Lower lobe of right lung (tissue), 2 donors: ENCODE measurements around the gene CCDC134. TPM values are rescaled to one million over a fixed set of nuclear protein-coding genes. Genes with fewer than 3 reads are reported as not detected.

Experiments
- ATAC-seq, 2 donors: fragments of 200-7000 bp; cut with Tn5 transposase; one replicate each; pipeline ENCODE4 v1.9.1; 2020 to 2022; ENCODE audit warnings: mild to moderate bottlenecking in 2 of 2, moderate library complexity in 2 of 2
- DNase-seq: peaks from one replicate; pipeline ENCODE4 v3.0.0-alpha.2; 2020
- H3K27ac ChIP-seq: fragments of 200-600 bp; one replicate; pipeline ENCODE4 v1.8.0; 2022
- H3K27me3 ChIP-seq: fragments of 200-600 bp; one replicate; pipeline ENCODE4 v1.8.0; 2022; ENCODE audit warnings: low read depth
- H3K36me3 ChIP-seq: fragments of 200-600 bp; one replicate; pipeline ENCODE4 v1.8.0; 2022; ENCODE audit warnings: mild to moderate bottlenecking
- H3K4me1 ChIP-seq: fragments of 200-600 bp; one replicate; pipeline ENCODE4 v1.8.0; 2022
- H3K4me3 ChIP-seq: fragments of 200-600 bp; one replicate; pipeline ENCODE4 v1.8.0; 2022; ENCODE audit warnings: mild to moderate bottlenecking
- H3K9me3 ChIP-seq: fragments of 200-600 bp; one replicate; pipeline ENCODE4 v1.8.0; 2022
- intact Hi-C: fragments of 100-400 bp; cut with DNase I; formaldehyde crosslinking; loops from one replicate; pipeline ENCODE4 v1.11.0; 2022
- total RNA-seq: library from RNA; stranded (reverse); fragmentation: NEBNext Ultra II Directional; extraction: Animal tissue kit (Norgen Biotek cat#: 25700); gene quantifications from one replicate; pipeline ENCODE4 v1.2.1, GENCODE V29; 2021
- TF ChIP-seq, protein P1 (sequence below): fragments of 200-600 bp; IDR thresholded peaks from one replicate; pipeline ENCODE4 v1.8.0; 2022; ENCODE audit warnings: antibody characterized with exemption, mild to moderate bottlenecking
- donor health status: DM: no; HTN: yes; CAD: no; lungs with severe emphysema.

The CCDC134 gene
- total RNA-seq, 1 donor from 2014 or later: 7.9 TPM

DNA sequence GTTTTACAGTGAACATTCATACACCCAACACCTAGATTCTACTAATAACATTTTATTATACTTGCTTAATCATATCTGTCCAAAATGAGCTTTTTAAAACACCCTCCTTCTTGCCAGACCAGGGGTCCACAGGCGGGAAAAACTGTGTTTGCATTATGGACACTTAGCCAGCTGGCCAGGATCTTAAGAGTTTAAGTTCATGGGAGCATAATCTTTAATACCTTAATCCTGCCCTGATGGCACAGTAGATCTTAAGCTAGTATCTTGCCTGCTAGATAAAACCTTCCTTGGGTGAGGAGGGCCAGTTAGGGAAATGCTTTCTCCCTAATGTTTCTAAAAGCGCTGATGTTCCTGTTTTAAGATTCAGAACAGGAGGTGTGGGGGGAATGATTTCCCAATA is 13.1 kb upstream of the CCDC134 start:
- Histone ChIP-seq H3K4me1 (no peaks in the 10 kb centered on the region), H3K27me3 (no peaks in the 10 kb centered on the region), H3K27ac (no peak overlapping the region), H3K9me3 (no peaks in the 10 kb centered on the region), H3K36me3 (no peaks in the 10 kb centered on the region), H3K4me3 (no peak overlapping the region)
- TF ChIP-seq, protein P1, sequence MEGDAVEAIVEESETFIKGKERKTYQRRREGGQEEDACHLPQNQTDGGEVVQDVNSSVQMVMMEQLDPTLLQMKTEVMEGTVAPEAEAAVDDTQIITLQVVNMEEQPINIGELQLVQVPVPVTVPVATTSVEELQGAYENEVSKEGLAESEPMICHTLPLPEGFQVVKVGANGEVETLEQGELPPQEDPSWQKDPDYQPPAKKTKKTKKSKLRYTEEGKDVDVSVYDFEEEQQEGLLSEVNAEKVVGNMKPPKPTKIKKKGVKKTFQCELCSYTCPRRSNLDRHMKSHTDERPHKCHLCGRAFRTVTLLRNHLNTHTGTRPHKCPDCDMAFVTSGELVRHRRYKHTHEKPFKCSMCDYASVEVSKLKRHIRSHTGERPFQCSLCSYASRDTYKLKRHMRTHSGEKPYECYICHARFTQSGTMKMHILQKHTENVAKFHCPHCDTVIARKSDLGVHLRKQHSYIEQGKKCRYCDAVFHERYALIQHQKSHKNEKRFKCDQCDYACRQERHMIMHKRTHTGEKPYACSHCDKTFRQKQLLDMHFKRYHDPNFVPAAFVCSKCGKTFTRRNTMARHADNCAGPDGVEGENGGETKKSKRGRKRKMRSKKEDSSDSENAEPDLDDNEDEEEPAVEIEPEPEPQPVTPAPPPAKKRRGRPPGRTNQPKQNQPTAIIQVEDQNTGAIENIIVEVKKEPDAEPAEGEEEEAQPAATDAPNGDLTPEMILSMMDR: no peak
- intact Hi-C loops: no loop called here
- DNase-seq (no peak), ATAC-seq (no peak)

DNA sequence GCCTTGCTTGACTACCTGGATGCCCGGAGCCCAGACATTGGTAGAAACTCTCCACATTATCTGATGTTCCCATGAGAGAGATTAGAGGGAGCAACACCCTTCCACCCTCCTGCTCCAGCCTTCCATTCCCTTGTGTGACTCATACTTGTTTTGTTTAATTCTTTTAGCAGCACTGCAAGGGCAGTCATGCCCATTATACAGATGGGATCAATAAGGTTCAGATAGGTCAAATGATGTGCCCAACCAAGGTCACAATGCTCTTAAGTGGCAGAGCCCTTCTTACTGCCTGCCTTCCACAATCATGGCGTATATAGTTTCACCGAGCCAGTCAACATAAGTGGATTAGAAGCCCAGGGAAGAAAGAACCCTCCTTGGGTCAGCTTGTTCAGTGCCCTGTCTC is 6.6 kb upstream of the CCDC134 start:
- TF ChIP-seq, protein P1: no peak
- no peak overlapping the region for H3K27ac ChIP-seq
- no peaks in the 10 kb centered on the region for H3K27me3 ChIP-seq
- no peaks in the 10 kb centered on the region for H3K4me1 ChIP-seq
- intact Hi-C loops: no loop called here
- no peak for DNase-seq
- H3K4me3 ChIP-seq: no peak overlapping the region
- no peak for ATAC-seq
- H3K36me3 ChIP-seq: no peaks in the 10 kb centered on the region
- no peaks in the 10 kb centered on the region for H3K9me3 ChIP-seq

DNA sequence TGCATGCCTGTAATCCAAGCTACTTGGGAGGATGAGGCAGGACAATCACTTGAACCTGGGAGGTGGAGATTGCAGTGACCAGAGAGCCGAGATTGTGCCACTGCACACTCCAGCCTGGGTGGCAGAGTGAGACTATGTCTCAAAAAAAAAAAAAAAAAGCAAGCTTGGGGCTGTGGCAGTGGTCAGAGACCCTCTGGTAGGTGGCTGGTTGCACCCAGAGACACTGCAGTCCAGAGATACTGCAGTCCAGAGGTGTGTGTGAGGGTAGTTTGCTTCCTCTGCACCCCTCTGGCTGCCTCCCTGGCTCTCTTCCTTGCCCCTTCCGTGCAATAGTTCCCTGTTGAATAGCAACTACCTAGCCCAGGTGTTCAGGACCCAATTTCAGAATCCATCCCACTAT is 1.7 kb upstream of the CCDC134 start:
- no peak for ATAC-seq
- no peak overlapping the region for H3K27ac ChIP-seq
- H3K36me3 ChIP-seq: no peaks in the 10 kb centered on the region
- no peak for DNase-seq
- peaks cover 21% of the 10 kb centered on the region for H3K4me1 ChIP-seq
- H3K27me3 ChIP-seq: no peaks in the 10 kb centered on the region
- TF ChIP-seq, protein P1: no peak
- intact Hi-C loops: no loop called here
- no peak overlapping the region for H3K4me3 ChIP-seq
- H3K9me3 ChIP-seq: no peaks in the 10 kb centered on the region

DNA sequence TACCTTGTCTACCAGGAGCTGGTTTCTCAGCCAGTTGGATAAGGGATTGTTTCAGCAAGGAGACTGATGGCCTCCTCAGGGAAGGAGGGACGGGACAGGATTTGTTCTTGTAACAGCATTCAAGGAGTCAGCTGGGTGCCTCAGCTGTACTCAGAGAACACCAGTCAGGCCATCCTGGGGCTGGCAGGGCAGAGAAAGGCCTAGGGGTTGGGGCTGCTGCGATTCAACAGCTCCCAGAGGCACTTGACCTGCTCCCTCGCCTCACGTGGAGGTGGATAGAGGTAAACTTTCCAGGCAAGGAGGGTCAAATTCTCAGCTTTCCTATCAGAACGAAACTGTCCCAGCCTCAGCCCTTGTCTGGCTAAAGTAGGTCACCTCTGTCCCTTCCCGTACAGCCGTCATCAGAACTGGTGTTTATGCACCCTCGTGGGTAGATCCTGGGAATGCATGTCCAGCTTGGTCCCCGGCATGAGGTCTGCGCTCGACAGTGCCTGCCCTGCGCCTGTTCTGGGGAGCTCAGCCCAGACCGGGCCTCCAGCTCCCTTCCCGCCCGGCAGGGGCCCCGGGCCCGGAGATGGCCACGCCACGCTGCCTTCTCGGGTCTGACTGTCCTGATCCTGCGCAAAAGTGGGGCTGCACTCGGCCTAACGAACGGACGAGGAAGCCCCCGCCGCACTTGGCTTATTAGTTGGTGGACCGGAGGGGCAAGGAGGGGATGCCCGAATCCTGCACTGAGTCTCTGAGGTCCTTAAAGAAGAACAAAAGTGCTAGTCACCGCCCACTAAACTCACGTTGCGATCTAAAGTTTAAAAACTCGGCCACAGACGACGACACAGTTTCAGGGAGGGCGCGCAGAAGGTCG is 762 bp upstream of the CCDC134 start:
- H3K4me3 ChIP-seq: peak overlapping the region; percentile 96
- no peaks in the 10 kb centered on the region for H3K36me3 ChIP-seq
- H3K9me3 ChIP-seq: no peaks in the 10 kb centered on the region
- ATAC-seq (peak; percentile 64 to 74), DNase-seq (peak; percentile 59)
- H3K27me3 ChIP-seq: no peaks in the 10 kb centered on the region
- H3K27ac ChIP-seq: peak overlapping the region; percentile 91
- TF ChIP-seq, protein P1: no peak
- intact Hi-C loops: no loop called here
- peaks cover 21% of the 10 kb centered on the region for H3K4me1 ChIP-seq

DNA sequence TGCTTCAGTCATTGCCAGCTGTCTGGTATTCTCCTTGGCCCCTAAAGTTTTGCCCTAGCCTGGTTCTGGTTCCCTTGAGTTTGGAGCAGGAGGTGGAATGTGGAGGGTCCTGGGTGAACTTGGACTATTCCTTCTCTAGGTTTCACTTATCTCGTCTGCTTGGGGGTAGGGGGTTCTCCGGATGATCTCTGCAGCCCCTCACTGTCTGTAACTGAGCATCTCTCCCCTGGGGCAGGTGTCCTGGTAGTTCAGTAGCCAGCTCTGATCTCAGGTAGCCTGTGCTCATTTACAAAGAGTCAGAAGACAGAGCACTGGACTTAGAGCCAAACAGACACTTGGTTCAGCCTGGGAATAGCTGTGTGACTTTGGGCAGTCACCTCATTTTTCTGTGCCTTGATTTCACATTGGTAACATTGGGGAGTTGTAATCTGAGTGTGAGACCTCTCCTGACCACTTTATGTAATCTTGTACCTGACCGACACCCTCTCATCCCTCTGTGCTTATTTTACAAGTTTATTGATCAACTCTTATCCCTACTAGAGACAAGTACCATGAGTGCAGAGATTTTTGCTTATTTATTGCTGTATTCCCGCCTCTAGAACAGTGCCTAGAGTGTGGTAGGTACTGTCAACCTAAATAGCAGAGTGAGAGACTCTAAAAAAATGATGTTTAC is 804 bp downstream of the CCDC134 start:
- Histone ChIP-seq H3K9me3 (no peaks in the 10 kb centered on the region), H3K27ac (peak overlapping the region; percentile 91), H3K36me3 (no peaks in the 10 kb centered on the region), H3K4me1 (peaks cover 21% of the 10 kb centered on the region), H3K4me3 (peak overlapping the region; percentile 96), H3K27me3 (no peaks in the 10 kb centered on the region)
- intact Hi-C loops: no loop called here
- DNase-seq (no peak), ATAC-seq (no peak)
- TF ChIP-seq, protein P1: no peak
